Suppressor macrophage (primary cell): ENCODE data around the gene SH2D2A.

ENCODE experiments used
- DNase-seq, 4 experiments: peaks; one replicate each; pipeline ENCODE4 v3.0.0-alpha.2; 2020 to 2022

Gene SH2D2A

GRCh38 chr1:156822680-156823079 lies 6.0 kb upstream of the SH2D2A start:
- no peak for DNase-seq

- DNase-seq, result no peak
These were observed 5.2 kb upstream of the SH2D2A start for GRCh38 chr1:156821801-156822200.

GRCh38 chr1:156815961-156816422 lies 656 bp downstream of the SH2D2A start:
- no peak for DNase-seq

GRCh38 chr1:156815307-156815826 lies 1.3 kb downstream of the SH2D2A start:
- DNase-seq, result no peak

- no peak for DNase-seq
These were observed 1.9 kb downstream of the SH2D2A start for GRCh38 chr1:156814571-156815260.

GRCh38 chr1:156813750-156814570 lies 2.7 kb downstream of the SH2D2A start:
- DNase-seq, result peak; percentile 68 to 89 (median 83)

- no peak for DNase-seq
These were observed 3.4 kb downstream of the SH2D2A start for GRCh38 chr1:156813298-156813697.

- DNase-seq, result no peak
These were observed 4.2 kb downstream of the SH2D2A start for GRCh38 chr1:156812293-156812990.

- DNase-seq, result no peak
These were observed 5.5 kb downstream of the SH2D2A start for GRCh38 chr1:156811168-156811567.

GRCh38 chr1:156809711-156810366 lies 6.8 kb downstream of the SH2D2A start:
- no peak for DNase-seq

GRCh38 chr1:156809281-156809680 lies 7.4 kb downstream of the SH2D2A start:
- no peak for DNase-seq

GRCh38 chr1:156808186-156809030 lies 8.2 kb downstream of the SH2D2A start:
- DNase-seq, result no peak

- DNase-seq, result no peak
These were observed 9.0 kb downstream of the SH2D2A start for GRCh38 chr1:156807627-156808026.

- peak in 1 of 4 experiments; percentile 19 for DNase-seq
These were observed 9.9 kb downstream of the SH2D2A start for GRCh38 chr1:156806512-156807440.

- DNase-seq, result no peak
These were observed 10.7 kb downstream of the SH2D2A start for GRCh38 chr1:156805766-156806511.

GRCh38 chr1:156804572-156805243 lies 11.9 kb downstream of the SH2D2A start:
- peak; percentile 59 to 87 (median 79) for DNase-seq

GRCh38 chr1:156804026-156804425 lies 12.6 kb downstream of the SH2D2A start:
- no peak for DNase-seq

GRCh38 chr1:156803086-156803851 lies 13.4 kb downstream of the SH2D2A start:
- no peak for DNase-seq
